DMS153 treated with DMSO at 0.1 percent for 48 hours (cell line): ENCODE results near the gene RPSA.
"Not testable (repeated sequence)": the region's sequence is repeated elsewhere in the genome, so short reads cannot be mapped to it uniquely, and the experiment has no call there.

ENCODE experiments used
- DNase-seq: peaks from one replicate; lab custom pipeline; 2025; ENCODE audit not compliant: unreplicated experiment; lab: John Stamatoyannopoulos, UW

Gene RPSA

GRCh38 chr3:39454591-39455217, 48.2 kb downstream of the RPSA start:
- no peak for DNase-seq

- DNase-seq, result no peak
Observed at GRCh38 chr3:39456159-39456558, 49.6 kb downstream of the RPSA start.

- DNase-seq, result no peak
Observed at GRCh38 chr3:39457361-39457760, 50.8 kb downstream of the RPSA start.

- not testable (repeated sequence) for DNase-seq
Observed at GRCh38 chr3:39458579-39458978, 52.1 kb downstream of the RPSA start.

GRCh38 chr3:39460677-39461076, 54.2 kb downstream of the RPSA start:
- no peak for DNase-seq
